HG02970 (cell line): Measurements from ENCODE around the gene NINL.

Experiments used
- ATAC-seq: cut with Tn5 transposase; IDR thresholded peaks from one replicate; pipeline ENCODE4 v1.9.1; 2021; ENCODE audit warnings: mild to moderate bottlenecking, moderate library complexity, moderate number of reproducible peaks; ENCODE audit not compliant: unreplicated experiment, low FRiP score

NINL gene

GRCh38 chr20:25447671-25448070 is 137.7 kb downstream of the NINL start:
- ATAC-seq: no peak

DNA sequence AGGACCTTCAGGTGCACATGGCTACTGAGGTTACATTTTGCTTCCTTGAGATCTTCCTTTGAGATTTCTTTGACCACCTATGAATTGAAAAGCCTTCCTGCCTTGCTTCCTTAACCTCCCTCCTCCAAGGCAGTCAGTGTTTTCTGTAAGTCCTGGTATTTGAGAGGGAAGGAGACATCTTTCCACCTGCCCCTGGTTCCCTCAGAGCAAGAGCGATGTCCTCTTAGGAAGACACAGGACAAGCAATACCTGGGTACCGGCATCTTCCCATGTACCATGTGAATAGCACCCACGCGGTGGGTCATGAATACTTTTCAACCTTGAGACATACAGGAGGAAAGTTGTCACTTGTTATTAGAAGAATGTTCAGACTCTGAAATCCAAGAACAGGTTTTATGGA is 140.8 kb downstream of the NINL start:
- no peak for ATAC-seq

DNA sequence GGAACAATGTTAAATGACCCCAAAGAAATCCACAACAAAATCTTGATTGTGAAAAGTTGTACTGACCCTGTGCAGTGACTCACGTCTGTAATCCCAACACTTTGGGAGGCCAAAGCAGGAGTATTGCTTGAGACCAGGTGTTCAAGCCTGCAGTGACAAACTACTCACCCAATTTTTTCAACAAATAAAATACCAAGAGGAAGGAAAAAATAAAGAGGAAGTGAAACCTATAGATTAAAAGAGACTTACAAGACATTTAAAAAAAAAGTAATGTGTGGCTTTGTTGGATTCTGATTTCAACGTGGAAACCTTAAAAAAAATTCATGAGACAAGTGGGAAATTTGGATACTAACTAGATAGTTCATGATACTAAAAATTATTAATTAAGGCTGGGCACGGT is 146.0 kb downstream of the NINL start:
- no peak for ATAC-seq

- ATAC-seq: no peak
Observed at GRCh38 chr20:25437153-25437581, 148.2 kb downstream of the NINL start.

DNA sequence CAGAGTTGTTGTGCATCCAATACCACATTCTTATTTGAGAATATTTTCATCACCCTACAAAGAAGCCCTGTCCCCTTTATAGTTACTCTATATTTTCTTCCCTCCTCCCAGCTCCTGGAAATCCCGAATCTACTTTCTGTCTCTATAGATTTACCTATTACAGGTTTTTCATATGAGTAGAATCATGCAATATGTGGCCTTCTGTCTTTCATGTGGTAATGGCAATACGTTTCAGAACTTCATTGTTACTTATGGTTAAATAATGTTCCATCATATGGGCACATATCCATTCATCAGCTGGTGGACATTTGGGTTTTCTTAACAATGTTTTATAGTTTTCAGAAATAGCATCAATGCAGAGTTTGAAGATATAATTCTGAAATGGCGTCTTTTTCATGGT is 160.8 kb downstream of the NINL start:
- ATAC-seq: no peak

- no peak for ATAC-seq
Observed at GRCh38 chr20:25422032-25422431, 163.3 kb downstream of the NINL start.

DNA sequence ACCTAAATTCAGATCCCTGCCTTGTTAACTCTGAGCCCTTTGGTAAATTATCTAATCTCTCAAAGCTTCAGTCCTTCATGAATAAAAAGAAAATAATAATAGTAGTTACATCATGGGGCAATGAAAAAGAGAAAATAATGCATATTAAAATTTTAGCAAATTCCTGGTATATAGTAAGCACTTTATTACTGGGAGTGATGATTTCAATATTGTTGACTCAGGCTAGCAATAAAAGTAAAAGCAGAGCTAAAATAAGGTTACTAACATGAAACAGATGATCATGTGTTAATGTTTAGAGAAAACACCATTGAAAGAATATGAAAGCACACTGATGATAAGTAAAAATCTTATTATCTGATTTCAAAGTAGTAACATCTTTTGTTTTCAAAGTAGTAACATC is 164.2 kb downstream of the NINL start:
- no peak for ATAC-seq

GRCh38 chr20:25418776-25419175 is 166.6 kb downstream of the NINL start:
- ATAC-seq: no peak

GRCh38 chr20:25408890-25409289 is 176.4 kb downstream of the NINL start:
- ATAC-seq: no peak

GRCh38 chr20:25408170-25408547 is 177.2 kb downstream of the NINL start:
- ATAC-seq: no peak

GRCh38 chr20:25407311-25408169 is 177.8 kb downstream of the NINL start, which contains the start of gene GINS1:
Gene GINS1 (plus strand): TSS chr20:25407673. CDS start chr20:25407821, 148 bp downstream.
- peak; percentile 86 for ATAC-seq
